IgD-negative memory B cell (primary cell): ENCODE data around the gene PIGU. TPM values are rescaled to one million over a fixed set of nuclear protein-coding genes. Genes with fewer than 3 reads are reported as not detected.
A peak's percentile ranks its signal among the peaks of the same experiment; 100 is the strongest.

Experiments
- H3K27ac Mint-ChIP-seq, 3 donors: one replicate each; pipeline ENCODE4 v1.8.0; 2020 to 2022; ENCODE audit warnings: mild to moderate bottlenecking in 3 of 3, mixed read lengths in 3 of 3, moderate library complexity in 1 of 3
- H3K27me3 Mint-ChIP-seq: one replicate; pipeline ENCODE4 v1.8.0; 2021; ENCODE audit warnings: mixed read lengths
- H3K36me3 Mint-ChIP-seq: one replicate; pipeline ENCODE4 v1.8.0; 2020; ENCODE audit warnings: mild to moderate bottlenecking, mixed read lengths
- H3K4me1 Mint-ChIP-seq, 3 donors: one replicate each; pipeline ENCODE4 v1.8.0; 2020 to 2022; ENCODE audit warnings: mixed read lengths in 3 of 3, mild to moderate bottlenecking in 1 of 3
- H3K4me3 Mint-ChIP-seq, 4 donors: one replicate each; pipeline ENCODE4 v1.8.0; 2020 to 2022; ENCODE audit warnings: mild to moderate bottlenecking in 4 of 4, mixed read lengths in 4 of 4, moderate library complexity in 3 of 4
- H3K9me3 Mint-ChIP-seq, 3 donors: one replicate each; pipeline ENCODE4 v1.8.0; 2020 to 2021; ENCODE audit warnings: mixed read lengths in 3 of 3, mild to moderate bottlenecking in 1 of 3
- polyA plus RNA-seq: library from polyadenylated mRNA; unstranded; fragments of 300-500 nt; fragmentation: Illumina TruSeq; gene quantifications from one replicate; pipeline ENCODE4 v1.2.3, GENCODE V29; 2021

Gene PIGU
- polyA plus RNA-seq, 1 donor from 2014 or later, result 19.8 TPM

DNA sequence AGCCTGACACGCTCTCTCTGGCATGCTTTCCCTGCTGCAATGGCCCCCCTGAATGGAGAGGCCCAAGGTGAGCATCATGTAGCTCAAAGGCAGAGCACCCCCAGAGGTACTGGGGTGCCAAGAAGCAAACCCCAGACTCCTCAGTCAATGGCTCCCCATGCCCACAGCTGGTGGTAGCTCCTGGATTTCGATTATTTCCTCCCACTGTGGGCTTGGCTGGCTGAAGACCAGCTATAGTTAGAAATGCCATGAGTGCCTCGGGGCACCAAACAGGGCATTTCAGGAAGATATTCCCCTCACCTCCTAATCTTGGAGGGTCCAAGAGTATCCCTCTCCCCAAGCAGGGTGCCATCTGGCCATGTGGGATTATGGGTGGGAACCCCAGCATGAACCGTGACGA is 101.6 kb downstream of the PIGU start:
- peaks cover 22 to 28% (median 26%) of the 10 kb centered on the region in 3 donors for H3K4me1 Mint-ChIP-seq
- H3K36me3 Mint-ChIP-seq, result peaks cover 13% of the 10 kb centered on the region
- no peaks in the 10 kb centered on the region for H3K27me3 Mint-ChIP-seq
- H3K4me3 Mint-ChIP-seq, result no peak overlapping the region
- H3K9me3 Mint-ChIP-seq, result no peaks in the 10 kb centered on the region
- peak overlapping the region in 1 of 3 donors; percentile 47 for H3K27ac Mint-ChIP-seq

GRCh38 chr20:34574861-34575260 is 102.0 kb downstream of the PIGU start:
- Mint-ChIP-seq H3K36me3 (peaks cover 13% of the 10 kb centered on the region), H3K4me3 (no peak overlapping the region), H3K9me3 (no peaks in the 10 kb centered on the region), H3K27me3 (no peaks in the 10 kb centered on the region), H3K4me1 (peaks cover 18 to 24% (median 22%) of the 10 kb centered on the region in 3 donors), H3K27ac (no peak overlapping the region)

GRCh38 chr20:34574426-34574825 is 102.5 kb downstream of the PIGU start:
- H3K27ac Mint-ChIP-seq, result no peak overlapping the region
- no peaks in the 10 kb centered on the region for H3K9me3 Mint-ChIP-seq
- no peak overlapping the region for H3K4me3 Mint-ChIP-seq
- no peaks in the 10 kb centered on the region for H3K27me3 Mint-ChIP-seq
- peaks cover 14 to 19% (median 18%) of the 10 kb centered on the region in 3 donors for H3K4me1 Mint-ChIP-seq
- peaks cover 13% of the 10 kb centered on the region for H3K36me3 Mint-ChIP-seq

- Mint-ChIP-seq H3K4me3 (no peak overlapping the region), H3K27me3 (no peaks in the 10 kb centered on the region), H3K36me3 (peaks cover 13% of the 10 kb centered on the region), H3K27ac (peak overlapping the region in 2 of 3 donors; percentile 42 to 80), H3K9me3 (no peaks in the 10 kb centered on the region), H3K4me1 (peaks cover 11 to 16% (median 15%) of the 10 kb centered on the region in 3 donors)
These were observed 103.2 kb downstream of the PIGU start for GRCh38 chr20:34573541-34574300.

- Mint-ChIP-seq H3K4me1 (peaks cover 5 to 7% (median 6%) of the 10 kb centered on the region in 3 donors), H3K9me3 (no peaks in the 10 kb centered on the region), H3K27ac (peak overlapping the region in 1 of 3 donors; percentile 23), H3K36me3 (peaks cover 13% of the 10 kb centered on the region), H3K4me3 (no peak overlapping the region), H3K27me3 (no peaks in the 10 kb centered on the region)
These were observed 105.1 kb downstream of the PIGU start for GRCh38 chr20:34571753-34572152.

DNA sequence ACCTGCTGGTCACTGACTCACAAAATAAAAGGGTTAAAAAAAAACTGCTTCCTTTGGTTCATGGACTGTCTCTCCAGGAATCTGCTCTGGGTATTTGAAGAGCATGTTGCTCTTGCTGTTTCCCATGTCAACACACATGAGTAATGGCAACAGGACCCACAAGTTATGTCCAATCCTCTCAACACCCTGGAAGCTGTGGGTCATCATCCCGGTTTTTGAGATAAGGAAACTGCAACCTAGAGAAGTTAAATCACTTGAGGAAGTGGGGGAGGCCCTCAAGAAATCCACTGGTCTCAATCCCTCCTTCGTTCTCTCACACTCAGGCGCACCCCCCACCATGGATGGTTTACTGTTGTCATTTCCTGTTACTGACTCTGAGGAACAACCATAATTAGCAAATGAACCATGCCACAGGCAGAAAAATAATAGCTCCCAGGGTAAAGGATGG is 106.0 kb downstream of the PIGU start:
- H3K4me1 Mint-ChIP-seq, result peaks cover 5 to 7% (median 7%) of the 10 kb centered on the region in 3 donors
- peak overlapping the region in 1 of 4 donors; percentile 75 for H3K4me3 Mint-ChIP-seq
- no peaks in the 10 kb centered on the region for H3K9me3 Mint-ChIP-seq
- H3K27me3 Mint-ChIP-seq, result no peaks in the 10 kb centered on the region
- no peak overlapping the region for H3K27ac Mint-ChIP-seq
- peaks cover 13% of the 10 kb centered on the region for H3K36me3 Mint-ChIP-seq

DNA sequence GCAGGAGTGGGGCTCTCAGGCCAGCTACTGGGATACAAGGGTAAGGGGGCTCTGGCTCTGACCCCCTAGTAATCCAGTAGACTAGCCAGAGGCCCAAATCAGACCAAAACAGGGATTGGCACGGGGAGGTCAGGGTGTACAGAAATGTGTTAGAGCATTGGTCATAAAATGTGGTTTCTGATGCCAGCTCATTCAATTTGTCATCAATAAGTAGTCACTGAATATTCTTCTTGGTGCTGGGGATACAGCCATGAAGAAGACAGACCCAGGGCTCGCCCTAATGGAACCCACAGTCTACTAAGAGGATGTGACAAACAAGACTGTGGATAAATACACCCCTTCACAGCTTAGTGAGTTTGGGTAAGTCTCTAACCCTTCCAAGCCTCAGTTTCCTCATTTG is 107.3 kb downstream of the PIGU start:
- Mint-ChIP-seq H3K27me3 (no peaks in the 10 kb centered on the region), H3K36me3 (peaks cover 9% of the 10 kb centered on the region), H3K4me1 (peaks cover 5 to 9% (median 7%) of the 10 kb centered on the region in 3 donors), H3K9me3 (no peaks in the 10 kb centered on the region), H3K4me3 (no peak overlapping the region), H3K27ac (no peak overlapping the region)

GRCh38 chr20:34567892-34568865 is 108.7 kb downstream of the PIGU start:
- Mint-ChIP-seq H3K4me3 (no peak overlapping the region), H3K27me3 (no peaks in the 10 kb centered on the region), H3K4me1 (peaks cover 5 to 10% (median 7%) of the 10 kb centered on the region in 3 donors), H3K9me3 (no peaks in the 10 kb centered on the region), H3K36me3 (peaks cover 7% of the 10 kb centered on the region), H3K27ac (no peak overlapping the region)

DNA sequence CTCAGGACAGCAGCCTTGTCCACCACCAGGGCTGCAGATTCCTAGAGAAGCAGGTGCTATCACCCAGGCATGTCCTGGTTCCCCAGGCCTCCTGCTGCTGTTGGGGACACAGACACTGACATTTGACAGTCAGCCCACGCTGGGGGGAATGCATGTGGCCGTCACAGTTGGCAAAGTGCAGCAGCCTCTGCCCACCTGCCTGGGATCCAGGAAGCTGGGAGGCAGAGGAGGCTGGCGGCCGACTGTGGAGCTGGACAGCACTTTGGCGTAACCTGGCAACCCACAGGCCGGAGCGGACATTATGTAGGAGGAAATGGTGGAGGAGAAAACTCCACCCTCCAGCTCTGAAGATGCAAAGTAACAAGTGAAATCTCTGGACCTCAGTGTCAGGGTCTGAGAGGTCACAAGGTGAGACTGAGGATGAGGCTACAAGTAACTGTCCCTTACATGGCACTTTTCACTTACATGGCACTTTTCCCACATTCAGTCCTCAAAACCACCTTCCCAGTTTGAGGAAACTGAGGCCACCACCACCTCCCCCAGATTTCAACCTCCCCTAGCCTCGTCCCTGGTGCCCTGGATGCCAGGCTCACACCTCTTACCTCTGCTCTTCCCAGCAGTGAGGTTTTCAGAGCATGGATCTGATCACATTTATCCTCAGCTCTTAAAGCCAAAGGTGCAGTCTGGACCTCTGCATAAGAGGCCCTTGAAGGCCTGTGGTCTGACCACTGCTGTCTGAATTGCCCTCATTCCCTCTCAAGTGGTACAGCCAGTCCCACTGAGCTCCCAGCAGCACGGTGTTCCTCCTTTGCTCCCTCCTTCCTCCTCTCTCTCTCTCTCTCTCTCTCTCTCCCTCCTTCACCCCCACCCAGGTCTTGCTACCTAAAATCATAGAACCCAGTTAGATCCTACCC is 109.7 kb downstream of the PIGU start:
- H3K27me3 Mint-ChIP-seq, result no peaks in the 10 kb centered on the region
- peak overlapping the region in 1 of 3 donors; percentile 69 for H3K27ac Mint-ChIP-seq
- no peak overlapping the region for H3K4me3 Mint-ChIP-seq
- no peaks in the 10 kb centered on the region for H3K9me3 Mint-ChIP-seq
- peaks cover 7% of the 10 kb centered on the region for H3K36me3 Mint-ChIP-seq
- H3K4me1 Mint-ChIP-seq, result peaks cover 5 to 10% (median 7%) of the 10 kb centered on the region in 3 donors

DNA sequence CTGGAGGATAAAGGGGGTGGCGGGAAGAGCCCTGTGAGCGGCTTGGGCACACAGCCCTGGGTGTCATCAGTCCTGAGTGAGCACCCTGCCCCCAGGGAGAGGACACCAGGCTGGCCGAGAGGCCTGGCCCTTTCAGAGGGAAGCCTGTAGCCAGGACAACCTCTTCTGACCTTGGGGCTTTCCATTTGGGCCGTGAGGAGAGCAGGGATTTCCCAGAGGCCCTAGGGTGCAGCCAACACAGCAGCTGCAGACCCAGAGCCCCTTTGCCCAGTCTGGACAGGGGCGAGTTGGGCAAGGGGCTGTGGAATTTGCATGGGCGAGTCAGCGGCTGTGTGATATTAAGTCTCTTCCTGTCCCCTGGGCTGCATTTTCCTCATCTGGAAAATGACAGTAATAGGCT is 112.1 kb downstream of the PIGU start:
- H3K4me1 Mint-ChIP-seq, result peaks cover 1 to 6% (median 4%) of the 10 kb centered on the region in 3 donors
- H3K36me3 Mint-ChIP-seq, result no peaks in the 10 kb centered on the region
- H3K27ac Mint-ChIP-seq, result no peak overlapping the region
- no peaks in the 10 kb centered on the region for H3K9me3 Mint-ChIP-seq
- H3K27me3 Mint-ChIP-seq, result no peaks in the 10 kb centered on the region
- no peak overlapping the region for H3K4me3 Mint-ChIP-seq

GRCh38 chr20:34562641-34563040 is 114.3 kb downstream of the PIGU start:
- Mint-ChIP-seq H3K4me1 (peaks cover 4 to 11% (median 8%) of the 10 kb centered on the region in 3 donors), H3K36me3 (no peaks in the 10 kb centered on the region), H3K9me3 (no peaks in the 10 kb centered on the region), H3K4me3 (no peak overlapping the region), H3K27ac (peak overlapping the region in 1 of 3 donors; percentile 73), H3K27me3 (no peaks in the 10 kb centered on the region)

DNA sequence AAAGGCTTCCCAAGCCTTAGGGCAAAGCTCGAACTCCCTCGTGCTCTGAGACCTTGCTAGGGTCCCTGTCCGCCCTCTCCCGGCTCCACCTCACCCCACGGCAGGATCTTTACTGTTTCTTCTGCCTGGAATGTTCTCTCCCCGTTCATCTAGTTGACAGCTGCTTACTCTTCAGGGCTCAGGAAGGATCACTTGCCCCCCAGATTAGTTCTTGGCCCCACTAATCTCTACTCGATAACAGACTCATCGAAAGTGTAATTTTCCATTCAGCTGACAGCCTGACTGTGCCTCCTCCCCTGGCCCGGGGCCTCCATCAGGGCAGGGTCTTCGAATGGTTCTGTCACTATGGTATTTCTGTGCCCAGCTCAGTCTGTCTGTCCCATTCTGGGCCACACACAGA is 115.2 kb downstream of the PIGU start:
- Mint-ChIP-seq H3K27ac (peak overlapping the region; percentile 89 to 95 (median 95)), H3K9me3 (no peaks in the 10 kb centered on the region), H3K36me3 (no peaks in the 10 kb centered on the region), H3K27me3 (no peaks in the 10 kb centered on the region), H3K4me1 (peaks cover 4 to 18% (median 10%) of the 10 kb centered on the region in 3 donors), H3K4me3 (peak overlapping the region in 2 of 4 donors; percentile 11 to 58)

DNA sequence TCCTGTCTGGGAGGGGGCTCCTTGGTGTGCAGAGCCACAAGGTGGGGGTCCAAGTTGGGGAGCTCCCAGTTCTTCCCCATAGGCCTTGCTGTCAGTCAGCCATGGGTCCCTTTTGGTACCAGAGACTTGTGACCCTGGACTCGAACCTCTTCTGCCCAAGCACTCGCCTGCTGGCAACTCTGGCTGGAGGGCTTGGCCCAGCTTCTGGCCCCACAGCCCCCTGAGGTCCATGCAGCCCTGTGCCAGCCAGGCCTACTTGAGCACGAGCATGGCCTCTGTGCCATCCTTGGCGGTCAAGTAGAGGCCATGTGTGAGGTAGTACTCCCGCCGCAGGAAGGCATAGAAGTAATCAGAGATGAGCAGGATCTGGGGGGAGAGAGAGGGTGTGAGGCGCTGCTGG is 116.3 kb downstream of the PIGU start:
- H3K4me3 Mint-ChIP-seq, result peak overlapping the region in 2 of 4 donors; percentile 5 to 91
- H3K36me3 Mint-ChIP-seq, result no peaks in the 10 kb centered on the region

DNA sequence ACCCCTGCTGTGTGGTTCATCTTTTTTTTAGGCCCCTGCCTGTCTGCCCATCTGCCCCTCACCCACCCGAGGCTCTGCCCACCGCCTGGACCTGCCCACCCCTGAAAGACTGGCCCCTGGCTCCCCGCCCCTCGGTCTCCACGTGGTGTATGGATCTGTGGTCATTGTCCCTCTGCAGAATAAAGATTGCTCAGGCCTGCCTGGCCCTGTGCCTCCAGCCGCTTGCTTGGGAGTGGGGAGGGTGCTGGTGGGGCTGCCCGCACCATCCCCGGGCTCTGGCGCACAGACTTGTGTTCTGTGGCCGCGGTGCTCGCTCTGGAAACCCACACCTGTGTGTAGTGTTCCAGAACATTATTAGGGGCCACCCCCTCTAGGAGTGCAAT is 116.8 kb downstream of the PIGU start:
- Mint-ChIP-seq H3K4me3 (peak overlapping the region; percentile 59 to 91 (median 84)), H3K27me3 (no peaks in the 10 kb centered on the region), H3K9me3 (no peaks in the 10 kb centered on the region), H3K36me3 (no peaks in the 10 kb centered on the region), H3K4me1 (peaks cover 4 to 15% (median 10%) of the 10 kb centered on the region in 3 donors), H3K27ac (peak overlapping the region; percentile 93 to 95 (median 95))

More for the DNA sequence above, 116.3 kb downstream of the PIGU start:
- no peaks in the 10 kb centered on the region for H3K27me3 Mint-ChIP-seq
- peak overlapping the region; percentile 93 to 95 (median 95) for H3K27ac Mint-ChIP-seq
- H3K9me3 Mint-ChIP-seq, result no peaks in the 10 kb centered on the region
- peaks cover 4 to 15% (median 10%) of the 10 kb centered on the region in 3 donors for H3K4me1 Mint-ChIP-seq
